ENCODE data around the gene COL6A3. TPM values are rescaled to one million over a fixed set of nuclear protein-coding genes. Genes with fewer than 3 reads are reported as not detected.

COL6A3 gene, protein sequence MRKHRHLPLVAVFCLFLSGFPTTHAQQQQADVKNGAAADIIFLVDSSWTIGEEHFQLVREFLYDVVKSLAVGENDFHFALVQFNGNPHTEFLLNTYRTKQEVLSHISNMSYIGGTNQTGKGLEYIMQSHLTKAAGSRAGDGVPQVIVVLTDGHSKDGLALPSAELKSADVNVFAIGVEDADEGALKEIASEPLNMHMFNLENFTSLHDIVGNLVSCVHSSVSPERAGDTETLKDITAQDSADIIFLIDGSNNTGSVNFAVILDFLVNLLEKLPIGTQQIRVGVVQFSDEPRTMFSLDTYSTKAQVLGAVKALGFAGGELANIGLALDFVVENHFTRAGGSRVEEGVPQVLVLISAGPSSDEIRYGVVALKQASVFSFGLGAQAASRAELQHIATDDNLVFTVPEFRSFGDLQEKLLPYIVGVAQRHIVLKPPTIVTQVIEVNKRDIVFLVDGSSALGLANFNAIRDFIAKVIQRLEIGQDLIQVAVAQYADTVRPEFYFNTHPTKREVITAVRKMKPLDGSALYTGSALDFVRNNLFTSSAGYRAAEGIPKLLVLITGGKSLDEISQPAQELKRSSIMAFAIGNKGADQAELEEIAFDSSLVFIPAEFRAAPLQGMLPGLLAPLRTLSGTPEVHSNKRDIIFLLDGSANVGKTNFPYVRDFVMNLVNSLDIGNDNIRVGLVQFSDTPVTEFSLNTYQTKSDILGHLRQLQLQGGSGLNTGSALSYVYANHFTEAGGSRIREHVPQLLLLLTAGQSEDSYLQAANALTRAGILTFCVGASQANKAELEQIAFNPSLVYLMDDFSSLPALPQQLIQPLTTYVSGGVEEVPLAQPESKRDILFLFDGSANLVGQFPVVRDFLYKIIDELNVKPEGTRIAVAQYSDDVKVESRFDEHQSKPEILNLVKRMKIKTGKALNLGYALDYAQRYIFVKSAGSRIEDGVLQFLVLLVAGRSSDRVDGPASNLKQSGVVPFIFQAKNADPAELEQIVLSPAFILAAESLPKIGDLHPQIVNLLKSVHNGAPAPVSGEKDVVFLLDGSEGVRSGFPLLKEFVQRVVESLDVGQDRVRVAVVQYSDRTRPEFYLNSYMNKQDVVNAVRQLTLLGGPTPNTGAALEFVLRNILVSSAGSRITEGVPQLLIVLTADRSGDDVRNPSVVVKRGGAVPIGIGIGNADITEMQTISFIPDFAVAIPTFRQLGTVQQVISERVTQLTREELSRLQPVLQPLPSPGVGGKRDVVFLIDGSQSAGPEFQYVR (N-terminal part only)
- polyA plus RNA-seq, result 100 to 1,000 TPM in 1 of 3 donors, 10 to 100 TPM in 2; 47.7 to 137 (median 66.2) TPM

DNA sequence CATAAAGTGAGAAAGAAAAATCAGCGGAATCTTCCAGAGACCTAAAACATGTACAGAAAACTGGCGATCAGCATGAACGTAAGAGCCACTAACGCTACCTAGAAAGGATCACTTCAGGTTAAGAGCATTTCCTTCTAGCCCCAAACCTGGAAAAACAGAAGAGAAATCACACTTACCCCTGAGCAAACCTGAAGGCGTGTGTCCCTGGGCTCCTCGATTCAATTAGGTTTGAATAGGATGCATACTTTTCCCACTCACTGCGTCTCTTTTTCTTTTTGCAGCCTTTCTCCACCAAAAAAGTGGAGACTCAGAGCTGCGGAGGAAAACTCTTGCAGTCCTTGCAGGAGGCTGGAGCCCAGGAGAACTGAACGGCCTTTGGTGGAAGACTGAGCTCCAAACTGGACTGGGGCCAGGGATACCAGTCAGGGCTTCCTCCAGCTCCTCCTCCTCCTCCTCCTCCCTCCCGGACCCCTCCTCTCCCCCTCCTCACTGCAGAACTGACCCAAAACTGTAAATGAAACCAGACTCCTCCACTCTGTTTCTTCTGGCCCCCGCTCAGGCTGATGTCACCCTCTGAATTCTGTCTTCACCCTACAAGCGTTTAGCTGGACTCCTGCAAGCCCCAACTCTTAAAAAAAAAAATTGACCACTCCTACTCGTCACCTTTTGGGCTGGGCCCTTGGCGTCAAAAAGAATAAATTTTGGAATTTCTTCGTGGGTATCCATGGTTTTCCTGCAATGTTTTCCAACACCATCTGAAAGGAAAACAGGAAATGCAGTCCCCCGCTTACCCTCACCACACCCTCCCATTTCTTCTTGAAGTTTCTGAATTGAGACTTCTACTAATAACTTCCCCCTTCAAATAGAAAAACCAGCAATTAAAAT lies at the start of gene COL6A3:
Gene COL6A3 (minus strand): TSS at position 388 of the 885 bp plus-strand sequence. CDS start 17,347 bp downstream, outside the sequence.
- WGBS, 3 donors, result 41 to 58% (median 52%) methylated on average over 15 of the region's 16 CpGs
- H3K27ac ChIP-seq (ENCODE audit: low read depth, low read length), result no peak within 1 kb of the TSS

DNA sequence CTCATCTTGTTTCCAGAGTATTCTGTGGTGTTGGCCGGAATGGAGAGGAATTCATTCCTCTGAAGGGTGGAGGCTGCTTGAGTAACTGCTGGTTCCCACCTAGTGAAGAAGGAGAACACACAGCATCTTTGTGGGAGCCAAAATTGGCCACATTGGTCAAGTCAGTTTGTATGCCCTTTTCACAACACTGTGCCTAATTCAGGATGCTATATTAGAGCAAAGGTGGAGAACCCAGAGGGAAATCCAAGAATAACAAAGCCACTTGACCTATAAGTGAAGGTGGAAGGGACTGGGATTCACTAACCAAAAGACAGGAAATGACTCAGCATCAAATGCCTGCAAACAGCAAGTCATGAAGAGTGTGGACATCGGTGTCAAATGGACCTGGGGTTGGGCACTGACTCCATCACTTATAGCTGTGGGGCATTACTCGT lies 45.8 kb upstream of the COL6A3 start:
- no peak overlapping the region for H3K27ac ChIP-seq (ENCODE audit: low read depth, low read length)
- WGBS, 3 donors, result 70 to 74% (median 72%) methylated on average over 3 of the region's 3 CpGs

DNA sequence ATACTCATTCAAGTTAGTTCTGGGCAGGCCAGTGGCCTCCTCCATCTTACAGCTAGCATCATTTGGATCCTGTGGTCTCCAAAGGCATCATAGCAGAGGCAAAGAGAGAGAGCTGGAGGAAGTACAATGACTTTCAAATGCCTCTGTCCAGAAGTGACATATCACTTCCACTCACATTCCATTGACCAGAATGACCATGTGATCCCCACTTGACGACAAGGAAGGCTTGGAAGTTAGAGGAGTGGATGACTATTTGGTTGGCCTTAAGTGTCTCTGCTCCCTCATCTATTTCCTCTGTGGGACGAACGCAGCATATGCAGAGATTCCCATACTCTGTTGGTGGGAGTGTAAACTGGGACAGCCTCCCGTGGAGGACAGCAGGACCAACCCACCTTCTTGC lies 45.3 kb upstream of the COL6A3 start:
- 62 to 90% (median 88%) methylated on average over 4 of the region's 4 CpGs for WGBS, 3 donors
- no peak overlapping the region for H3K27ac ChIP-seq (ENCODE audit: low read depth, low read length)

DNA sequence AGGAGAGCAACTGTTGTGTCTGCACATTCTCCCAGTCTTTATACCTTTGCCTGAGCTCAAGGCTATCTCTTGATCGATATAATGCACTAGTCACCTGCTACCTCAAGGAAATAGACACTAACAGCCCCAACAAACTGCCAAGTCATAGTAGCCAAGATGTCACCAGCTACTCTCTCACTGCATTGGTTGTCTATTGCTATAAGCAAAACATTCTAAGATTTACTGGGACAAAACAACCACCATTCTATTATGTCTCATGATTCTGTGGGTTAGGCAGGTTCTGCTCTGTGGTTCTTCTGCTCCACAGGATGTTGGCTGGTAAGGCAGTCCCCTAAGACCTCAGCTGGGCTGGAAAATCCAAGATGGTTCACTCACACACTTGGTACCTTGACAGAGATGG lies 44.6 kb upstream of the COL6A3 start:
- no peak overlapping the region for H3K27ac ChIP-seq (ENCODE audit: low read depth, low read length)
- 75 to 89% (median 86%) methylated on average over 1 of the region's 1 CpG for WGBS, 3 donors

DNA sequence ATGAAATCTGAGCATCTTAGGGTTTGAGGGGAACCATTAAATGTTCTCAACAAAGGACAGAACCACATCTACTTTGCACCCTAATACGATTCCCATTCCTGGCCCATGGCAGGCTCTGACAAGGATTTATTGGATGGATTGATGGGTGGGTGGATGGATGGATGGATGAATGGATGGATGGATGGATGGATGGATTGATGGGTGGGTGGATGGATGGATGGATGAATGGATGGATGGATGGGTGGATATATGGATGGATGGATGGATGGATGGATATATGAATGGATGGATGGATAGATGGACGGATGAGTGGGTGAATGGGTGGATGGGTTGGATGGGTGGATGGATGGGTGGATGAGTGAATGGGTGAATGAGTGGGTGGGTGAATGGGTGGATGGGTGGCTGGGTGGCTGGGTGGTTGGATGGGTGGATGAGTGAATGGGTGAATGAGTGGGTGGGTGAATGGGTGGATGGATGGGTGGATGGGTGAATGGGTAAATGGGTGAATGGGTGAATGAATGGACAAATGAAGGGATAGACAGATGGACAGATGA lies 43.5 kb upstream of the COL6A3 start:
- no peak overlapping the region for H3K27ac ChIP-seq (ENCODE audit: low read depth, low read length)
- 82 to 98% (median 95%) methylated on average over 2 of the region's 2 CpGs for WGBS, 3 donors

DNA sequence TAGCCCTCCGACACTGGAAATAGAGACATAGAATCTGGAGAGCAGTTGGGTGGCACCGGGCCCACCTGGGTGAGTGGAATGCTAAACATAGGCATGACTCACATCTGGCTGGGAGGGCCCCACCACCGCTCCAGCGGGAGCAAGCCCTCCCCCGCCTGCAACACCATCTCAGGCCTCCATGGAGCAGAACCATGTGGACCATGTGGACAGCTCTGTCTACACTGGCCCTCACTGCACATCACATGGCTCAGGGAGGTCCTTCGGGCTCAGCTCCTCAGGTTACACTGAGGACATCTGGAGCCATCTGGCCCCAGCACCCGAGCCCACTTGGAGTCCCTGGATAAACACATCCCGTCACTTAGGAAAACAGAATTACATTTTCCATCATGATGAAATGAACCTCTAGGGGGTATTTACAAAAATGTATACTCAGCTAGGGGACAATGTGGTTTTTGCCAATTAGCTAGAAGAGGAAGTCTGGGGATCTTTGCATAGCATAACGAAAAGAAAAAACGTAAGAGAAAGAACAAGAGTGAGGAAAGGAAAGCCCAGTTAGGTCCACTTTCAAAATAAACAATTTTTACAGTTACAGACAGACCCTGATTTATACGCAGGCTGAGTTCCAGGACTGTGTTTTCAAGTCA lies 42.4 kb upstream of the COL6A3 start:
- H3K27ac ChIP-seq (ENCODE audit: low read depth, low read length), result no peak overlapping the region
- 57 to 66% (median 59%) methylated on average over 11 of the region's 11 CpGs for WGBS, 3 donors

DNA sequence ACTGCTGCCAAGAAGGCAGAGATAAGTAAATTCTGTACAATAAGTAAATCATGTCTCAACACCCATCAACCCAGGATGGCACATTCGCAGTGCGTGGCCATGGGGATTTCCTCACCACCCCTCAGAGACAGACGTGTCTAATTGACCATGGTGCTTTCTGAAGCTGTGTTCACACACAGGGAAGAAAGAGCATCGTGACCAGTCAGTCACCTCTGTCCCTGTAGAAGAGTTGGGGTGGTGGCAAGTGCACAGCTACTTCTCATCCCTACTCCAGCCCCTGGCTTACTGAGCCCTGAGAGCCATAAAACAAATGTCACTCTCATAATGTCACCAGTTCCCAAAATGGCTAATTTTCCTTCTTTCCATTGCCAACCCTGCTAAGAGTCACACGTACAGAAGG lies 41.8 kb upstream of the COL6A3 start:
- H3K27ac ChIP-seq (ENCODE audit: low read depth, low read length), result no peak overlapping the region
- WGBS, 3 donors, result 68 to 90% (median 77%) methylated on average over 5 of the region's 5 CpGs

DNA sequence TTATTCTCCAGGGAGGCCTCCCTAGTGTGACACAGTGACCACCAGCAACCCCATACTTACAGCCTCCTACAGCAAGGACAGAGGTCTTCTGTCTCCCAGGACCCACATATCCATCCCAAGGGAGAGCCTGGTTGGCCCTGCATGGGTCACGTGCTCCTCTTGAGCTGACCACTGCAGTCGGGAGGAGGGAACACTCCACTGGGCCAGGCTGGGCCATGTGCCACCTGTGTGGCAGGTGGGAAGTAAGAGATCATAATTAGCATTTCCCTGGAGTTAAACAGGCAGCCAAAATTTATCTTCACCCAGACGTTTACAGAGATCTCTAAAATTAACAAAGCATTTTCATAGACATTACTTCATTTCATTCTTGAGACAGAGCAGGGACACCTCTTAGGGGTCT lies 39.7 kb upstream of the COL6A3 start:
- no peak overlapping the region for H3K27ac ChIP-seq (ENCODE audit: low read depth, low read length)
- 50 to 78% (median 78%) methylated on average over 3 of the region's 3 CpGs for WGBS, 3 donors

DNA sequence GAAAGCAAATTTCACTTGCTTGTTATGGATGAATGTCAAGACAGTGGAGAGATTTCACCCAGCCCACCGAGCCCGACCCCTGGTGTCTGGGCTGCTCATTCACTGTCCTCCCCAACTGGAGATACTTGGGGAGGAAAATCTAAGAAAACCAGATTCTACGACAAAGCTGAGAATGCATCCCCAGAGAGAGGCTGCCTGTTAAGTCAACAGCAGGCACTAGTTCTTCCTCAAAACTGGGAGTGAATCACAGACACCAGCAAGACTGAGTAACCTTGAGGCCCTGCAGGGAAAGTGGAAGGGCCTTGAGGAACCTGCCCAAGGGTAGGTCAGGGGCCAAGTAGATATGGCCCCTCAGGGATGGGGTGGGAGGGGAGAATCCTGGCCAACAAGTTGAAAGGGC lies 38.9 kb upstream of the COL6A3 start:
- 86 to 88% (median 87%) methylated on average over 3 of the region's 3 CpGs for WGBS, 3 donors
- H3K27ac ChIP-seq (ENCODE audit: low read depth, low read length), result no peak overlapping the region

DNA sequence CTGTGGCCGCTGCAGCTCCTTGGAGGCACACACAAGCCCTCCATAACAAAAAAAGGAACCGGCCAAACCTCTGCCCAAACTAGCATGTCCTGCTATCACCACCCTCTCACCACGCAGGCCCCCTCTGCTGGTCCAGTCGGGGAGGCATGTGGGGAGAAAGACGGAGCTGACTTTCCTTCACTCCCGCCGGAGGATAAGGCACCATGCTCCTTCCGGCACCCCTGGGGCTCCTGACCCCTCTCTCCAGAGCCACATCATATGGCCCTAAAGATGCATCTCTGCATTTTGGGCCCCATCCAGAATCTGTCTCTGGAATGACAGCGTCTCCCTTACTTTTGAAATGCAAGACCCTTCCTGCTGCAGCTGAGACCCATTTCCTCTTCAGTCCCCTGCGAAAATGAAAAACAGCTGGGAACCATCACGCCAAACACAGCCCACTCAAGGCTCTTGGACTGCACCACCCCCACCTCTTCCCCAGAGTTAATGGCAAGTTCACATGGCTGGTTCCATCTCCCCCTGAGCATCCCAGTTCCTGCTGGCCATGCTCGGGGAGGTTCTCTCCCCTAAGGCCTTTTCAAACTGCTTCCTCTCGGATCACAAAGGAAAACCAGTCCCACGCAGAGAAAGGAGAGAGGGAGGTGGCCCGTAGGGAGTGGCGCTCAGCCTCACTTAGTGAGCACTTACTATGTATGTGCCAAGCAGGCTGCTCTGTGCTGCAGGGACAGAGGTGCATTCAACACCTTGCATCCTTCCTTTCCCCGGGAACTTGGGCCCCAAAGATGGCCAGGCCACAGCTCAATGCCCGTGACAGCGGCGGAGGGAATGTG lies 37.9 kb upstream of the COL6A3 start:
- no peak overlapping the region for H3K27ac ChIP-seq (ENCODE audit: low read depth, low read length)
- WGBS, 3 donors, result 53 to 68% (median 62%) methylated on average over 20 of the region's 20 CpGs

DNA sequence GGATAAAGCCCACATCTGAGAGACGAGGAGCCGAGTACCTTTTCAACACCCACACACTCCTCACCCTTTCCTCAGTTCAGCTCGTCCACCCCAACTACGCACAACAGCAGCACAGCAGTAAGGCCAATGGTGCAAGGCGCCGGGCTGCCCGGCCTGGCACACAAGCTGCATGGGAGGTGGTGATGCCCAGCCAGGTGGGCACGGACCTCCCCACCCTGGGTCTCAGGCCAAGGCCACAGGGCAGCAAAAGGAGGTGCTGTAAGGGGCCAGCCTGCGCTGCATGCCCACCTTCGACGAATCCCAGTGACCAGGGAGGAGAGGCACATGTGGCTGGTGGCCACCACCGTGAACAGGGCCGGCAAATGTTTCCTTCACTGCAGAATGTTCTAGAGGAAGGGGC lies 36.6 kb upstream of the COL6A3 start:
- no peak overlapping the region for H3K27ac ChIP-seq (ENCODE audit: low read depth, low read length)

DNA sequence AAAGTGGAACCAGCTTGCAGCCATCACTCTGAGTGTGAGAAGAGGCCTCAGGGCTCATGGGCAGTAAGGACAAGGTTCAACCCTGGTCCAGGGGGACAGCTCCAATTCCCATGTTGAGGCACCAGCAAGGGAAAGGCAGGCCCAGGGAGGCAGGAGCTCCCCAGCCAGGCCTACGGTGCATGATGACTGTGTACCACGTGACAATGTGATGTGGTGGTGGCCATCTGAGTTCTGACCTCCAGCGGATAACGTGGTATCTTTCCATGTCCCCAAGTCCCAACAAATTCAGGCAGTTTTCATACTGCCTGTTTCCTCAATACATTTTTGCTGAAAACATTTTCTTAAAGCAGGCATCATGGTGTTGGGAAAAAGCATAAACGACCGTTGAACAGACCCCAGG lies 36.1 kb upstream of the COL6A3 start:
- H3K27ac ChIP-seq (ENCODE audit: low read depth, low read length), result no peak overlapping the region
- WGBS, 3 donors, result 85 to 93% (median 92%) methylated on average over 6 of the region's 6 CpGs

More for the DNA sequence above, 36.6 kb upstream of the COL6A3 start:
- WGBS, 3 donors, result 80 to 96% (median 95%) methylated on average over 12 to 13 of the region's 13 CpGs

DNA sequence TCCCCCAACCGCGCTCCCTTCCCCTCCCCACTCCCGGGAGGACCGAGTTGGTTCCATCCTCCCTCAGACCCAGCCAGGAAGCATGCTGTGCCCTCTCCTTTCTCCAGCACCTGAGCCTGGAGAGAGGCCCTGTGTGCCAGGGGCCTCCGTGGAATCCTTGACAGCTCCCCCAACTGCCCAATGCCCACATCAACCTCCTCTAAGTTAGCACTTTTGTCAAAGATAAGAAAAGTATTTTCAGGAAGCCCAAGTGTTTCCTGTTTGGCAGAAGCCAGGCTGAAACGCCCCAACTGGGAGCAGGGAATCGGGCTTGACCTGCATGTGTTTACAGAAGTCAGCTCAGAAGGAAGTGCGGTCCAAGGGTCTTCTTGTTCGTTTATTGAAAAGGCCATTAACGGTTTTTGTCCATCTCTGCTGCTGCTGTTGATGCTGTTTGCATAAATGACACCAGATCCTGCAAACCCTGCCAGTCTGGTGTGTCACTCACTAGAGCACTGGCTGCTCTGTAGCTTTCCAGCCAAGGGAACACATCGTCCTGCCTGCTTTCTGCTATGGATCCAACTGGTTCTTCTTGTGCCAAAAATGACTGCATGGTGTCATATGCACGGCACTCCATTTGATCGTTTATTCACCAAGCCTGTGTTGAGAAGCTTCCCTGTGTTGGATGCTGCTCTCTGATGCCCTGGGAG lies 35.4 kb upstream of the COL6A3 start:
- WGBS, 3 donors, result 17 to 36% (median 18%) methylated on average over 13 of the region's 13 CpGs
- no peak overlapping the region for H3K27ac ChIP-seq (ENCODE audit: low read depth, low read length)

DNA sequence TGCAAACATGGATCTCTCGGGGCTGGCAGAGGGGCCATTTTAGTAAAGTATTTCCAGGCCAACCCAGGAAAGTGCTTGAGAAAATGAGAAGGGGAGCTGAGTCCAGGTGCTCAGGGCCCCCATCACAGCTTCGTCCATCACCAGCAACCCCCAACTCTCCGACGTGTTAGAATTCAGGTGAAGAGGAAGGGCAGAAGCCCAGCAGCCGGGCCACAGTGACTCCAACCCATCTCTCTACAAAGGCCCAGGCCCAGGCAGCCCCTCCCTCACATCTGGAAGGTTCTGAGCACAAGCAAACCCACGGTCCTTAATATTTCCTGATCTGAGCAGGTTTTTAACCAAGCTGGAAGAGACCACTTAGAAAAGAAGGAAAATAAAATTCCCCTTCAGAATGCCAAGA lies 34.7 kb upstream of the COL6A3 start:
- 72 to 80% (median 80%) methylated on average over 6 of the region's 6 CpGs for WGBS, 3 donors
- no peak overlapping the region for H3K27ac ChIP-seq (ENCODE audit: low read depth, low read length)

DNA sequence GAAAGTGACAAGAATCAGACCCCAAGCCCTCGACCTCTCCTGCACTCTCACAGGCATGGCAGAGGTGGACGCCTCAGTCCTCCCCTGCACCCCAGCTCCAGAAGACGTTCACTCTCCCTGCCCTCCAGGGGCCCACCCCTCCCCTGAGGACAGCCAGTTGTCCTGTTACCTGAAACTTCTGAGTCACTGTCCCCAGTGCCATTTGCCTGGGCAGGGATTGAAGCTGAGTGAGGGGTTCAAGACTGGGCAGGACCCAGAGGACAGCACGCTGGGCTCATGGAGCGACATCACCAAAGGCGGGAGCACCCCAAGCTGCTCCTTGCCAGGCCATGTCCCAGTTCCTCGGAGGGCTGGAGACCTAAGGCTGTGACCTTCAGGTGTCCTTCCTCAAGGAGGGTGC lies 34.2 kb upstream of the COL6A3 start:
- 79 to 94% (median 94%) methylated on average over 7 of the region's 7 CpGs for WGBS, 3 donors
- no peak overlapping the region for H3K27ac ChIP-seq (ENCODE audit: low read depth, low read length)

DNA sequence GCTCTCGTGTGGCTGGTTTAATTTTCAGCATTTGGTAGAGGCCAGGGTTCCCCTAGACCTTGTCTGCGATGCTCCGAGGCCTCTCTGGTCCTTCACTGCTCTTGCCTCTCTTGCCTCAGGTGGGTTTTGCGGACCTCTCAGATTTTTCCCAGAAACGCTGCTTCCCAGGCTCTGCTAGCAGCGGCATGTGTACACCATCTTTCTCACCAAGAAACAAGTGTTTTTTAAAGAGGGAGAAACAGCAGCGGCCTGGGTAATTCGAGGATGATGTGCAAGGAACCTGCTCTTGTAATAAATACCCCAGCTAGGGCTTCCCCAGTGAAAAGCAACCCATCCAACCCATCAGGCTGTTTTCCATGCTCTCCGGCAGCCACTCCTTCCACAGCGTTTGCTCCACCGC lies 33.5 kb upstream of the COL6A3 start:
- WGBS, 3 donors, result 84 to 97% (median 96%) methylated on average over 11 of the region's 11 CpGs
- H3K27ac ChIP-seq (ENCODE audit: low read depth, low read length), result no peak overlapping the region

Measured in adipose tissue (tissue), 3 donors.